Liver (tissue), 3 donors: ENCODE measurements around the gene CRISP1.

Experiments
- ATF3 ChIP-seq: IDR thresholded peaks from 2 replicates; pipeline ENCODE4 v1.6.1; 2016; ENCODE audit warnings: antibody characterized with exemption
- CTCF ChIP-seq: fragments of 150-350 bp; IDR thresholded peaks from 2 replicates; pipeline ENCODE4 v1.5.1; 2017; ENCODE audit warnings: improper control_type of control experiment, low read depth, low read length; ENCODE audit not compliant: missing input control
- EGR1 ChIP-seq, 2 donors: IDR thresholded peaks; 2 replicates each; pipeline ENCODE4 v1.6.1; 2016 to 2018; ENCODE audit warnings: antibody characterized with exemption in 2 of 2, low read depth in 2 of 2
- FOXA2 ChIP-seq: IDR thresholded peaks from 2 replicates; pipeline ENCODE4 v1.6.1; 2016; ENCODE audit warnings: antibody characterized with exemption
- GABPA ChIP-seq, 2 donors: IDR thresholded peaks in 1 of 2; conservative IDR thresholded peaks in 1 of 2; 2 replicates each; pipeline ENCODE4 v1.6.1; 2016; ENCODE audit warnings: antibody characterized with exemption in 2 of 2, mild to moderate bottlenecking in 1 of 2, moderate library complexity in 1 of 2
- HNF4A ChIP-seq, 2 donors: conservative IDR thresholded peaks; 2 replicates each; pipeline ENCODE4 v1.6.1; 2016; ENCODE audit warnings: antibody characterized with exemption in 2 of 2, mild to moderate bottlenecking in 2 of 2
- JUND ChIP-seq, 2 donors: IDR thresholded peaks; 2 replicates each; pipeline ENCODE4 v1.6.1; 2016; ENCODE audit warnings: antibody characterized with exemption in 2 of 2
- MAX ChIP-seq: IDR thresholded peaks from 2 replicates; pipeline ENCODE4 v1.6.1; 2016; ENCODE audit warnings: antibody characterized with exemption
- NR2F2 ChIP-seq: IDR thresholded peaks from 2 replicates; pipeline ENCODE4 v1.6.1; 2016; ENCODE audit warnings: antibody characterized with exemption
- SP1 ChIP-seq: IDR thresholded peaks from 2 replicates; pipeline ENCODE4 v1.6.1; 2018; ENCODE audit warnings: antibody characterized with exemption, mild to moderate bottlenecking
- TAF1 ChIP-seq: conservative IDR thresholded peaks from 2 replicates; pipeline ENCODE4 v1.6.1; 2016; ENCODE audit warnings: antibody characterized with exemption, mild to moderate bottlenecking
- YY1 ChIP-seq: IDR thresholded peaks from 2 replicates; pipeline ENCODE4 v1.6.1; 2016; ENCODE audit warnings: antibody characterized with exemption, mild to moderate bottlenecking
- ZBTB33 ChIP-seq: IDR thresholded peaks from 2 replicates; pipeline ENCODE4 v1.6.1; 2016; ENCODE audit warnings: antibody characterized with exemption
- TF ChIP-seq, protein P1 (sequence below): IDR thresholded peaks from 2 replicates; pipeline ENCODE4 v1.6.1; 2016; ENCODE audit warnings: antibody characterized with exemption, mild to moderate bottlenecking
- donor health status: healthy.
- donor health status: healthy.

- no peak for TF ChIP-seq SP1
- no peak for TF ChIP-seq CTCF
- TF ChIP-seq FOXA2, result no peak
- TF ChIP-seq JUND (IDR thresholded peaks at IDR 0.05), result no peak
- TF ChIP-seq MAX, result no peak
- TF ChIP-seq ATF3, result no peak
- TF ChIP-seq NR2F2, result no peak
- no peak for TF ChIP-seq EGR1 (IDR thresholded peaks at IDR 0.05; ENCODE audit: low read depth in 2 of 2)
- TF ChIP-seq, protein P1, sequence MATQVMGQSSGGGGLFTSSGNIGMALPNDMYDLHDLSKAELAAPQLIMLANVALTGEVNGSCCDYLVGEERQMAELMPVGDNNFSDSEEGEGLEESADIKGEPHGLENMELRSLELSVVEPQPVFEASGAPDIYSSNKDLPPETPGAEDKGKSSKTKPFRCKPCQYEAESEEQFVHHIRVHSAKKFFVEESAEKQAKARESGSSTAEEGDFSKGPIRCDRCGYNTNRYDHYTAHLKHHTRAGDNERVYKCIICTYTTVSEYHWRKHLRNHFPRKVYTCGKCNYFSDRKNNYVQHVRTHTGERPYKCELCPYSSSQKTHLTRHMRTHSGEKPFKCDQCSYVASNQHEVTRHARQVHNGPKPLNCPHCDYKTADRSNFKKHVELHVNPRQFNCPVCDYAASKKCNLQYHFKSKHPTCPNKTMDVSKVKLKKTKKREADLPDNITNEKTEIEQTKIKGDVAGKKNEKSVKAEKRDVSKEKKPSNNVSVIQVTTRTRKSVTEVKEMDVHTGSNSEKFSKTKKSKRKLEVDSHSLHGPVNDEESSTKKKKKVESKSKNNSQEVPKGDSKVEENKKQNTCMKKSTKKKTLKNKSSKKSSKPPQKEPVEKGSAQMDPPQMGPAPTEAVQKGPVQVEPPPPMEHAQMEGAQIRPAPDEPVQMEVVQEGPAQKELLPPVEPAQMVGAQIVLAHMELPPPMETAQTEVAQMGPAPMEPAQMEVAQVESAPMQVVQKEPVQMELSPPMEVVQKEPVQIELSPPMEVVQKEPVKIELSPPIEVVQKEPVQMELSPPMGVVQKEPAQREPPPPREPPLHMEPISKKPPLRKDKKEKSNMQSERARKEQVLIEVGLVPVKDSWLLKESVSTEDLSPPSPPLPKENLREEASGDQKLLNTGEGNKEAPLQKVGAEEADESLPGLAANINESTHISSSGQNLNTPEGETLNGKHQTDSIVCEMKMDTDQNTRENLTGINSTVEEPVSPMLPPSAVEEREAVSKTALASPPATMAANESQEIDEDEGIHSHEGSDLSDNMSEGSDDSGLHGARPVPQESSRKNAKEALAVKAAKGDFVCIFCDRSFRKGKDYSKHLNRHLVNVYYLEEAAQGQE, result no peak
- TF ChIP-seq GABPA (IDR thresholded peaks at IDR 0.05 in 1 of 2, conservative IDR thresholded peaks at IDR 0.05 in 1 of 2), result no peak
- no peak for TF ChIP-seq YY1
- TF ChIP-seq TAF1, result no peak
- no peak for TF ChIP-seq HNF4A (conservative IDR thresholded peaks at IDR 0.05)
- TF ChIP-seq ZBTB33, result no peak
Measured at GRCh38 chr6:49847673-49848072, 18.7 kb downstream of the CRISP1 start.
